NB4 (cell line): ENCODE results near the gene INSYN1.

ENCODE experiments used
- POLR2A ChIP-seq: IDR thresholded peaks from 2 replicates; pipeline ENCODE4 v1.6.1; 2011; ENCODE audit warnings: mild to moderate bottlenecking; ENCODE audit not compliant: insufficient read length; ENCODE audit errors: extremely low read depth
- TF ChIP-seq, protein P1 (sequence below): IDR thresholded peaks from one replicate; pipeline ENCODE4 v1.5.1; 2012; ENCODE audit warnings: low read depth, low read length

DNA sequence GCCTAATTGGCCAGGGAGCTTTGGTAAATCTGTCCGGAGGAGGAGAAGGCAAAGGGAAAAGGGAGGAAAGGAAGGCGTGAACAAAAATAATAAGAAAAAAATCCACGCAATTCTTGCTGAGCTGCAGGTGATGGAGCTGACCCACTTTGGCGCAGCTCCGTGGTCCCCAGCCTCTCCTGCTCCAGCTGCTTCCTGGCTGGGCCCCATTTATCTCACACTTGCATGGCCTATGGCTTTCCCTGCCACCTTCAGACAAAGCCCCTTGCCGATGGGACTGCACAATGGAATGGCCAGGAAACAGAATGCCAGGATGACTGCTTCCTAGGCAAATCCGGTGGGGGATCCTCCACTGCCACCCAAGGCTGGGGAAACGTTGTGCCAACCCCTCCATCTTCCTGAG is 6.9 kb downstream of the INSYN1 start:
- TF ChIP-seq, protein P1, sequence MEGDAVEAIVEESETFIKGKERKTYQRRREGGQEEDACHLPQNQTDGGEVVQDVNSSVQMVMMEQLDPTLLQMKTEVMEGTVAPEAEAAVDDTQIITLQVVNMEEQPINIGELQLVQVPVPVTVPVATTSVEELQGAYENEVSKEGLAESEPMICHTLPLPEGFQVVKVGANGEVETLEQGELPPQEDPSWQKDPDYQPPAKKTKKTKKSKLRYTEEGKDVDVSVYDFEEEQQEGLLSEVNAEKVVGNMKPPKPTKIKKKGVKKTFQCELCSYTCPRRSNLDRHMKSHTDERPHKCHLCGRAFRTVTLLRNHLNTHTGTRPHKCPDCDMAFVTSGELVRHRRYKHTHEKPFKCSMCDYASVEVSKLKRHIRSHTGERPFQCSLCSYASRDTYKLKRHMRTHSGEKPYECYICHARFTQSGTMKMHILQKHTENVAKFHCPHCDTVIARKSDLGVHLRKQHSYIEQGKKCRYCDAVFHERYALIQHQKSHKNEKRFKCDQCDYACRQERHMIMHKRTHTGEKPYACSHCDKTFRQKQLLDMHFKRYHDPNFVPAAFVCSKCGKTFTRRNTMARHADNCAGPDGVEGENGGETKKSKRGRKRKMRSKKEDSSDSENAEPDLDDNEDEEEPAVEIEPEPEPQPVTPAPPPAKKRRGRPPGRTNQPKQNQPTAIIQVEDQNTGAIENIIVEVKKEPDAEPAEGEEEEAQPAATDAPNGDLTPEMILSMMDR, result no peak
- no peak for TF ChIP-seq POLR2A
